H1 (cell line): Measurements from ENCODE around the gene INPP5E. TPM values are rescaled to one million over a fixed set of nuclear protein-coding genes. Genes with fewer than 3 reads are reported as not detected.

Source experiments
- E2F6 ChIP-seq: IDR thresholded peaks from 2 replicates; pipeline ENCODE4 v1.6.1; 2012; ENCODE audit warnings: inconsistent platforms
- GABPA ChIP-seq: IDR thresholded peaks from 2 replicates; pipeline ENCODE4 v1.6.1; 2011; ENCODE audit warnings: mild to moderate bottlenecking, low read length, moderate library complexity, borderline replicate concordance; ENCODE audit not compliant: insufficient read depth
- HDAC2 ChIP-seq, 2 experiments: fragments of 300-600 bp in 1 of 2; sonication (generic) in 1 of 2; IDR thresholded peaks; 2 replicates each; pipeline ENCODE4 v1.6.1; 2011 to 2012; ENCODE audit warnings: low read depth in 2 of 2, low read length in 2 of 2, mild to moderate bottlenecking in 2 of 2, moderate library complexity in 2 of 2, borderline replicate concordance in 1 of 2, inconsistent platforms in 1 of 2
- HDAC6 ChIP-seq: IDR thresholded peaks from one replicate; pipeline ENCODE4 v1.7.1; 2012; ENCODE audit warnings: low read depth, mild to moderate bottlenecking, inconsistent platforms, low read length, moderate library complexity
- KDM5A ChIP-seq: fragments of 200-600 bp; IDR thresholded peaks from 2 replicates; pipeline ENCODE4 v1.7.1; 2012; ENCODE audit warnings: mild to moderate bottlenecking, low read length, inconsistent platforms, mixed read lengths
- RAD21 ChIP-seq, 2 experiments: IDR thresholded peaks in 1 of 2; conservative IDR thresholded peaks in 1 of 2; 2 replicates each; pipeline ENCODE4 v1.6.1; 2011; ENCODE audit warnings: low read depth in 2 of 2, low read length in 2 of 2, improper control_type of control experiment in 1 of 2, inconsistent platforms in 1 of 2, mild to moderate bottlenecking in 1 of 2, moderate library complexity in 1 of 2
- polyA plus RNA-seq, 7 experiments: library from polyadenylated mRNA; depleted of rRNA in 3 of 7; stranded (reverse) in 5 of 7; unstranded in 2 of 7; fragments of >200 nt in 5 of 7; fragments of 200-250 nt in 2 of 7; gene quantifications; 1 replicate in 5 of 7; 2 replicates in 1 of 7; 4 replicates in 1 of 7; pipeline versions ENCODE4 v1.2.1 to v1.2.3, GENCODE V29; 2011 to 2013; ENCODE audit warnings: missing spikeins in 2 of 7, mixed read lengths in 2 of 7
- total RNA-seq: library from RNA; stranded (reverse); fragmentation: NEBNext Ultra II Directional; extraction: Animal tissue kit (Norgen Biotek cat#: 25700); gene quantifications from 2 replicates; pipeline ENCODE4 v1.2.1, GENCODE V29; 2021

The INPP5E gene
- total and polyA plus RNA-seq, 2 of the 8 experiments (the other 6 are each of a cell fraction or from before 2014, with no cell fraction given), result 8.7 to 11.3 TPM

- no peak for TF ChIP-seq E2F6
- no peak for TF ChIP-seq KDM5A
- no peak for TF ChIP-seq HDAC2 (IDR thresholded peaks at IDR 0.05; ENCODE audit: borderline replicate concordance in 1 of 2, low read depth in 2 of 2, low read length in 2 of 2)
- TF ChIP-seq HDAC6, result no peak
- TF ChIP-seq GABPA, result peak; percentile 58; the same call in 1 of the 2 replicates
- TF ChIP-seq RAD21 (IDR thresholded peaks at IDR 0.05 in 1 of 2, conservative IDR thresholded peaks at IDR 0.05 in 1 of 2; ENCODE audit: low read depth in 2 of 2, low read length in 2 of 2), result peak; percentile 80 to 82
These were observed 45.7 kb upstream of the INPP5E start (continued) for GRCh38 chr9:136485049-136486045.
